Activated CD8-positive, alpha-beta memory T cell treated with anti-CD3 and anti-CD28 coated beads, Interleukin-2, amount 50 U/mL, for 1 hour (primary cell): ENCODE measurements around the gene CTU1.

ENCODE experiments used
- DNase-seq: peaks from one replicate; pipeline ENCODE4 v3.0.0-alpha.2; 2020; ENCODE audit errors: extremely low read depth

CTU1 gene

DNA sequence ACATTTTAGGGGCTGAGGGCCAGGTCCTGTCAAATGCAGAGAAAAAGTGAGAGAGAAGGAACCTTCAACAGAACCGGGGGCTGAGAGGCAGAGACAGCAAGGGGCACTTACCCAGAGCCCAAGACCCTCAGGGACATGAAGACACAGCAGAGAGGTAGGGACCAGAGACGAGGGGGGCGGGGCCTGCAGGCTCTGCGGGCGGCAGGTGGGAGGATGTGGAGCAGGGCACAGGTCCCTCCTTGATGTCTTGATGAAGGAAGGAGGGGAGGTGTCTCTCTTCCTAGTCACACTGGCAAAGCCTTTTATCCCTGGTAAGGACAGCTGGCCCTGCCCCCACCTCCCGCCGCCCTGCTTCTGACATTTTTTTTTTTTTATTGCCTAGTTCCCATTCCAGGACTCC lies 25.6 kb downstream of the CTU1 start, which contains the start of gene KLK14:
Gene KLK14, minus strand, starts transcription at position 277 of the 400 bp plus-strand sequence. Its CDS starts 273 bp downstream, at position 4.
- DNase-seq = no peak

DNA sequence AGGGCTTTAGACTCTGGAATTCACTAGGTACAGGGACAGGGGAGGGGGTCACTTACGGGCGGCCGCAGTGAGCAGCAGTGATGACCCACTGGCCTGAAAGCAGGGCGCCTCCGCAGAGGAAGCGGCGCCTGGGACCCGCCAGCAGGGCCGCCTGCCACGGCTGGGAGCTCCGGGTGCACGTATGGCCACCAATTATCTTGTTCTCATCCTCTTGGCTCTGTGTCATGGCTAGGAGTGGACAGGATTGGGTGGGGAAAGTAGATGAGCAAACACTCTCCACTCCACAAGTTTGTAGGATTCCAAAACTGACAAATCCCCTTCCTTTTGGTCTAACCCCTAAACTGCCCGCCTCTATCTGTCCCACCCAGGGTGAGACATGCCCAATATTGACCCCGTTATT lies 26.7 kb downstream of the CTU1 start:
- DNase-seq = no peak

DNA sequence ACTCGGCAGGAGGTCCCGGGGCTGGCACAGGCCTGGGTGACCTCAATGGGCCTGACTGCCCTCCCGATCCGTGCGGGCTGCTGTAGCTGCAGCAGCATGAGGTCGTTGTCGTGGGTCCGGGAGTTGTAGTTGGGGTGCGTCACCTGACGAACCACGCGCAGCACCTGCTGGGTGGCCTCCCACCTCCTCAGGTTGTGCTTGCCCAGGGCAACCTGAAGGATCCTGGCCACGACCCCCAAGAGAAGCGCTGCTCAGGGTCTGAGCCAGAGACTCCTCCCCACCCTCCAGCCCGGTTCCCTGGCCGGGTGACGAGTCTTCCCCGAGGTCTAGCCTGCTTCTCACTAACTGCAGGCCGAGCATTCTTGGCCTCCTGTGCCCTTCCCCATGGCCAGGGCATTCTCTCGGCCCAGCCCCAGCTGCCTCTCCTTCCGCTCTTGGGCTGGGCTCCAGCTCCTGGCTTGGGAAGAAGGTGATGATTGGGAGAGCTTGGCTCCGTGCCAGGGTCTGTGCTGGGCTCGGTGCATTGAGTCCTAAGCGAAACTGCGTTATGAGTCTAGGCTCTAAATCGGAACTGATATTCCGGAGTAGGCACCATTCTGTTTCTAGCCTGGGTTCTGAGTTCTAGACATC lies 28.6 kb downstream of the CTU1 start:
- DNase-seq = no peak

GRCh38 chr19:51078731-51079130 lies 29.5 kb downstream of the CTU1 start:
- DNase-seq = no peak

- no peak for DNase-seq
Measured at GRCh38 chr19:51078104-51078503, 30.1 kb downstream of the CTU1 start.

GRCh38 chr19:51076631-51077213 lies 31.5 kb downstream of the CTU1 start:
- no peak for DNase-seq

DNA sequence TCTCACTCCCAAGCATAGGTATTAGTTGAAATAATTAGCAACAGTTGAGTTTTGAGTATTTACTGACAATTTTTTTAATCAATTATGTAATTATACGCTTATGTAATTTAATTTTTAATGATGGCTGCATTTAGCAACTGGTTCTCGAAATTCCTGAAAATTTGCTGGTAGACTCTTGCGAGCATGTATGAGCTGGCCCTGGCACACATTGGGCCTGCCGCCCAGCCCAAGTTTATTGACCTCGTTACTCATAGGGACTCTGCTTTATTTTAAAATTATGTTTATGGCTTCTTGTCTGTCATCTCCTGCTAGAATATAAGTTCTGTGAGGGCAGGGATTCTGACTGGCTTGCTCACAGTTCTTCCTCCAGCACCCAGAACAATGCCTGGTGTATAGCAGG lies 32.2 kb downstream of the CTU1 start:
- no peak for DNase-seq

DNA sequence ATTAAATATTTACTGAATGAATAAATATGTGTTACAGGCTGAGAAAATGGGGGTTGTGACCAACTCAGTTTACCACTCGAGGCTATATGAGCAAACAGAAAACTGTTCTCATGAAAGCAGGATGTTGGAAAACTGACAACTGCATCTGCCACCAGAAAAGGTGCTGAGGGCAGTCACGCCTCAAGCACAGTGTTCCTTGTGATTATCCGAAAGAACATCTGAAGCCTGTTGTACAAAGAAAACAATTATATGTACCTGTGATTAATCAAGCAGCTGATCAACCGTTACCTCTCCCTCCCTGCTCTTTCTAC lies 37.2 kb downstream of the CTU1 start:
- no peak for DNase-seq

DNA sequence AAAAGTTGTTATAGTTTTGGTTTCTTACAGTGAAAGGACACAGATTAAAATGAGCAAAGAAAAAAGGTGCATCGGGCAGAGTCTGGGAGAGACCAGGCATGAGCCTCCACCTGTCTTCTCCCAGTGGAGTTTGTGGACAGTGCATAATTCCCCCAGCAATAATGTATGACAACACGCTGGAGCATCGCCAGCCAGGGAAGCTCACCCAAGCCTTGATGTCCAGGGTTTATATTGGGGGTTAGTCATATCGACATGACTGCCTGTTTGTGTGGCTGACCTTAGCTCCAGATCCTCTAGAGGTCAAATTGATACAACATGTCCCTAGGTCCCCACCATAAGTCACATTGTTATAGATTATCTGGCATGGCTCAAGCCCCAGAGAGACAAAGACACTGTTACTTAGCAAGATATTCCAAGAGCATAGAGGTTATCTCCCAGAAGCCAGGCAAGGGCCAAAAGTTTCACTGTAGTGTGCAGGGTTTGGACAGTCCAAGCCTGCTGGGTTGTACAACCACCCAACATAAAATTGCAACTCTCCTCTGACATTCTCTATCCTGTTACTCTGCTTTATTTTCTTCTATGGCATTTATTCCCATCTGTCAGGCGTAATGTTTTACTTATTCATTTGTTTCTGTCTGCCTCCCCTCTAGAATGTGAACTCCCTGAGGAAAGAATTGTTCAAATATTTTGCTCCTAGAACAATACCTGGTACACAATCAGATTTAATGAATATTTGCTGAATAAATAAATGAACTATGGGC lies 37.7 kb downstream of the CTU1 start:
- DNase-seq = no peak

DNA sequence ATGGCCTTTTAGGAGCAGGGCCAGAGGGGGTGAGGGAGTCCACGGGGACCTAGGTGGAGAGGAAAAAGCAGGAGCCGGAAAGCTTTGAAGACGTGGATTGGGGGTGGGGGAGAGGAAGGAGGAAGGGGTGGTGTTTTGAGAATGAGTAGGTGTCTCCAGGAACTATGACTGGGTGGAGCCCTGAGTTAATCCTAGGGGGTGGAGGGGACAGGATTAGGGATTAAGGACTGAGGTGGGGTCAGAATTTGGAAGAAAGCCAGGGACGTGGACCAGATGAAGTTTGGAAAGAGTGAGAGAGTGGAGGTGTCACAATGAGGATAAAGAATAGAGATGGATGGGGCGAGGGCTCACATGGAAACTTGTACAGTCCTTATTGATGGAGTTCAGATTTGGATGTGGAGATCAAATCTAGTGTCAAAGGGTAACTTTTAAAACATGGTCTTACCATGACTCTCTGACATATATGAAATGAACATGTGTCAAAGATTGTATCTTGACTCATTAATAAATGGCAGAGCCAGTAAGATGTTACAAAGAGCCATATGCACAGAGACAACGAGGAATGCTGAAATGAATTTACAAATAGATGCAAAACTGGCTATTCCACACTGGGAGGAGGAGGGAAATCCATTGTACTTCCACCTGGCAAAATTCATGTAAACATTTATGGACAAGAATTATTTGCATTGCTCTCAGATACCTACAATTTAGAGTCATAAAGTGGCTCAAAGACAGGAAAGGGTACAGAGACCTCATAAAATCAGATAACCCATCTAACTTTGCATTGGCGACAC lies 41.6 kb downstream of the CTU1 start:
- no peak for DNase-seq

DNA sequence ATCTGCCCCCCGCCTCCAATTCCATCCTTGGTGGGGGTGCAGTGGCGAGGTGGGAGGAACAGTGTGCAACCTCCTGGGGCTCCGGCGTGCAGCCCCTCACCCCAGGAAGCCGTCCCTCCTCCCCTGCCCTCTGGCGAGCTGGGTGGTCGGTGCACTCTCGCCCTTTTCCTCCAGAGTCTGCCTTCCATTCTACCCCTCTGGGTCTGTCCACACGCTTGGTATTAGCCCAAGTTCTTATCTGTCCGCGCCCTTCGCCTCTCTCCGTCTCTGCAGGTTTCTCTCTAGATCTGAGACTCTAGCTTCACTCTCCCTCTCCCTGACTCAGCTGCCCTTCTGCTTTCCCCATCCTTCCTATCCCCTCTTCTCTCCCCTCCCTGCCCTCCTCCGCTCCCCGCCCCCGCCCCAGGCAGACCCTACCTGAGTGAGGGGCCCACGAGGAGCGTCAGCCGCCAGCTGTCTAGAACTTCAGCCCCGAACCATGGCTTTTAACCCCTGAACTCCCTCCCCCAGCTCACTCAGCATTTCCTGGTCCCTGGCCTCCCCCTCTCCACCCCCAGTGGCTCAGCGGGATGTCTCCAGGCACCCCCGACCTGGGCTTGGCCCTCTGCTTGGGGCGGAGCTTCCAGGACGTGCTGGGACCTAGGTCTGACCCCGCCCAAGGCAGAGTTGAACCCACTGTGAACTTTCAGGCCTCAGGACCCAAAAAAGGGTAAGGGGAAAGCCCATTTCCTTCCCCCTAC lies 42.8 kb downstream of the CTU1 start:
- no peak for DNase-seq

GRCh38 chr19:51064534-51065220 lies 43.5 kb downstream of the CTU1 start, which contains the start of gene KLK13:
KLK13 (minus strand) TSS chr19:51065092; CDS start chr19:51065067, 25 bp downstream.
- DNase-seq = no peak

- DNase-seq = no peak
Measured at GRCh38 chr19:51063664-51064063, 44.5 kb downstream of the CTU1 start.

DNA sequence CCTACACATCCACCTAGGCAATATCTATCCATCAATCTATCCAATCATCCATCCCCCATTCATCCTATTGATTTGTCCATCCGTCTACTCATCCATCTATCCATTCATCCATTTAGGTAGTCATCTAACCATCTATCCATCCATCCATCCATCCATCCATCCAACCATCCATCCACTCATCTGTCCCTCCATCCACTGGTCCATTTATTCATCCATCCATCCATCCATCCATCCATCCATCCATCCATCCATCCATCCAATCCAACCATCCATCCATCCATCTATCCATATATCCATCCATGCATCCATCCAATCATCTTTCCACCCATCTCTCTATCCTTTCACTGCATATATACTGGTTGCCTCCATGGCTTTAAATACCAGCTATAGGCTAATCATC lies 47.2 kb downstream of the CTU1 start:
- DNase-seq = no peak

DNA sequence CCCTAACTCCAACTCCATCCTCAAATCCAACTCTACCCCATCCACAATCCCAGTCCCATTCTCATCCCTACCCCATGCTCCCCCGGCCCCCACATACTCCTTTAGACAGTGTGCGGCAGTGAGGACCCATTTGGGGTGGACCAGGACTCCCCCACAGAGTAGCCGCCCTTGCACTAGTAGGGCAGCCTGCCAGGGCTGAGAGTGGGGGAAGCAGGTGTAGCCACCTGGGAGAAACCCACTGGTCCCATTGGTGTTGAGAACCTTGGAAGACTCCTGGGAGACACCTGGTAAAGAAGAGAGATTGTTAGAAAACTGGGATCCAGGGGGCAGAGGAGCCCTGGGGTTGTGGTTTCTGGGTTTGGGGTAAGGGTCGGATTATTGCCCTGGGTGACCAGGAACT lies 47.9 kb downstream of the CTU1 start:
- DNase-seq = no peak

DNA sequence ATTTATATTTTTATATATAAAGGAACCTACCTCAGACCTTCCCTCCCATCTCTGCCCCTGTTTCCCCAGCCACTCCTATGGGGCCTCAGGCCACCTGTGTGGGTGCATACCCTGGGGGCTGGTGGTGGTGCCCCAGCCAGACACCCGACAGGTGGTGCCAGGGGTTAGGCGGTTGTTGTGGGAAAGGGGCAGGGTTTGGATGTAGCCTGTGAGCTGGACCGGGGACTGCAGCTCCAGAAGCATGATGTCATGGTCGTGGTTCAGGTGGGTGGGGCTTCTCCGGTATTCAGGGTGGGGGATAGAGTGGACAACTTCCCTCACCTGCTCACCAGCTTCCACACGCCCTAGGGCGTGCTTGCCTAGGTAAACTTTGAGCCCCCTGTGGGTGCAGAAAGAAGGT lies 48.5 kb downstream of the CTU1 start:
- DNase-seq = no peak

DNA sequence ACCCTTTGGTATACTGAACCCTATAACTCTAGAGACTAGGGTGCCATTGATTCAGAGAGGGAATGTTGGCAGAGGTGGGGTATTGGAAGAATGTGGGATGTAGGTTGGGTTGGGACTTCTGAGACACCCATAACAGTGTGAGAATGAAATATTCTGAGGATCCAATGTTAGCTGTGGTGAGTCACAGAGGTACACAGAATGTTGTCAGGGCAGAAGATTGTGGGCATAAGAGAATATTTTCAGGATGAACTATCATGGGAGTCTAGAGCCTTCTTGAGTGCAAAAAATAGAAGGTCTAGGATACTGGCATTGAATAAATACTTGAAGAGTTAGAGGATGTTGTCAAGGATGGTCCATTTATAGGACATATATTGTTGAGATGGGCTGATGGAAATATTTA lies 52.3 kb downstream of the CTU1 start:
- no peak for DNase-seq
